ENCODE measurements around the gene UQCRH. TPM values are rescaled to one million over a fixed set of nuclear protein-coding genes. Genes with fewer than 3 reads are reported as not detected.

Gene UQCRH
- total RNA-seq, 4 donors from 2014 or later = 202 to 421 (median 359) TPM

GRCh38 chr1:46278807-46279206 lies 24.7 kb upstream of the UQCRH start:
- no peaks in the 10 kb centered on the region for H3K4me1 ChIP-seq
- no peak overlapping the region for H3K27ac ChIP-seq
- 55% methylated on average over 2 of the region's 12 CpGs; no CpG with 5 or more reads in 1 of the 2 donors for WGBS, 2 donors (ENCODE audit: low coverage in 1 of 2)
- no peak for ATAC-seq
- TF ChIP-seq EP300 (IDR thresholded peaks at IDR 0.05) (no peak), POLR2AphosphoS5 (IDR thresholded peaks at IDR 0.05) (no peak), POLR2A (IDR thresholded peaks at IDR 0.05) (no peak)
- TF ChIP-seq, protein P1, sequence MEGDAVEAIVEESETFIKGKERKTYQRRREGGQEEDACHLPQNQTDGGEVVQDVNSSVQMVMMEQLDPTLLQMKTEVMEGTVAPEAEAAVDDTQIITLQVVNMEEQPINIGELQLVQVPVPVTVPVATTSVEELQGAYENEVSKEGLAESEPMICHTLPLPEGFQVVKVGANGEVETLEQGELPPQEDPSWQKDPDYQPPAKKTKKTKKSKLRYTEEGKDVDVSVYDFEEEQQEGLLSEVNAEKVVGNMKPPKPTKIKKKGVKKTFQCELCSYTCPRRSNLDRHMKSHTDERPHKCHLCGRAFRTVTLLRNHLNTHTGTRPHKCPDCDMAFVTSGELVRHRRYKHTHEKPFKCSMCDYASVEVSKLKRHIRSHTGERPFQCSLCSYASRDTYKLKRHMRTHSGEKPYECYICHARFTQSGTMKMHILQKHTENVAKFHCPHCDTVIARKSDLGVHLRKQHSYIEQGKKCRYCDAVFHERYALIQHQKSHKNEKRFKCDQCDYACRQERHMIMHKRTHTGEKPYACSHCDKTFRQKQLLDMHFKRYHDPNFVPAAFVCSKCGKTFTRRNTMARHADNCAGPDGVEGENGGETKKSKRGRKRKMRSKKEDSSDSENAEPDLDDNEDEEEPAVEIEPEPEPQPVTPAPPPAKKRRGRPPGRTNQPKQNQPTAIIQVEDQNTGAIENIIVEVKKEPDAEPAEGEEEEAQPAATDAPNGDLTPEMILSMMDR (IDR thresholded peaks at IDR 0.05) = no peak
- no peak overlapping the region for H3K4me3 ChIP-seq
- H3K27me3 ChIP-seq = no peaks in the 10 kb centered on the region
- H3K36me3 ChIP-seq = peaks cover 0 to 64% of the 10 kb centered on the region in 2 donors
- H3K9me3 ChIP-seq = no peaks in the 10 kb centered on the region

- Histone ChIP-seq H3K4me1 (no peaks in the 10 kb centered on the region), H3K9me3 (no peaks in the 10 kb centered on the region), H3K27me3 (no peaks in the 10 kb centered on the region), H3K36me3 (peaks cover 0 to 76% of the 10 kb centered on the region in 2 donors), H3K4me3 (no peak overlapping the region), H3K27ac (no peak overlapping the region)
- ATAC-seq = no peak
- no peak for TF ChIP-seq POLR2A (IDR thresholded peaks at IDR 0.05)
- no peak for TF ChIP-seq EP300 (IDR thresholded peaks at IDR 0.05)
- TF ChIP-seq, protein P1 (IDR thresholded peaks at IDR 0.05) = no peak
- TF ChIP-seq POLR2AphosphoS5 (IDR thresholded peaks at IDR 0.05) = no peak
- WGBS, 2 donors (ENCODE audit: low coverage in 1 of 2) = 93% methylated on average over 3 of the region's 3 CpGs; no CpG with 5 or more reads in 1 of the 2 donors
These were observed 23.4 kb upstream of the UQCRH start for GRCh38 chr1:46280092-46280491.

DNA sequence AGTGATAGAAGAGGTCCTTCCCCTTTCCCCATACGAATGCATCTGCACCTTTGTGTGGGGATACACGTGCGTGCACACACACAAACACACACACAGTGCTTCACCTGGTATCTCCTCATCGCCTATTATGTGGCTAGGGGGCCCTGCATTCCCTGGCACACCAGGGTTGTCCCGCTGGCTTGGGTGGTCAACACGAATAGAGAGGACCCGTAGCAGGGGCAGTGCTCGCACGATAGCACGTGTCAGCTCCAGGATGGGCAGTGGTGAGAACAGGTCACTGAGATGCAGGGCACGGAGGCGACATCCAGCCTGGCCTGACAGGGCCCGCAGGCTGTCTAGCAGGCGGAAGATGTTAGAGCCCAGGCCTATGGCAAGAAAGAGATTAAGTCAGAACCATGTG lies 22.5 kb upstream of the UQCRH start:
- Histone ChIP-seq H3K27ac (no peak overlapping the region), H3K4me1 (no peaks in the 10 kb centered on the region), H3K27me3 (no peaks in the 10 kb centered on the region), H3K36me3 (peaks cover 0 to 86% of the 10 kb centered on the region in 2 donors), H3K4me3 (no peak overlapping the region), H3K9me3 (no peaks in the 10 kb centered on the region)
- 86 to 89% methylated on average over 5 to 12 of the region's 14 CpGs for WGBS, 2 donors (ENCODE audit: low coverage in 1 of 2)
- no peak for ATAC-seq
- TF ChIP-seq EP300 (IDR thresholded peaks at IDR 0.05) (no peak), POLR2AphosphoS5 (IDR thresholded peaks at IDR 0.05) (no peak), POLR2A (IDR thresholded peaks at IDR 0.05) (no peak)
- TF ChIP-seq, protein P1 (IDR thresholded peaks at IDR 0.05) = no peak

DNA sequence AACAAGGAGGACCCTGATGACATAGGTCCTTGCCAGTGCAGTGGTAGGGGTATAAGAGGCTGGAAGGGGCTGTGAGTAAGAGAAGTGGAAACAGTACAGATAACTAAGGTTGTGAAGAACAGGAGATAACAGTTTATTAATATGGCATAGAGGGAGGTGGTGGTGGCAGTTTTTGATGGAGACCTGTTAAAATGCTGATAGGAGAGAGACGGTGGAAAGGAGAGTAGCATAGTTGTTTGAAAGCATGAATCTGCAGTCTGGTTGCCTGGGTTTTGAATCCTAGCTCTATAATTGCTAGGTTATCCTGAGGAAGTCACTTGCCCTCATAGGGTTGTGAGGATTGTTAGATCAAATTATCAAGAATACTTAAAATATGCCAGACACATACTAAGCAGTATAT lies 19.4 kb upstream of the UQCRH start:
- TF ChIP-seq EP300 (IDR thresholded peaks at IDR 0.05) = no peak
- TF ChIP-seq, protein P1 (IDR thresholded peaks at IDR 0.05) = no peak
- TF ChIP-seq POLR2A (IDR thresholded peaks at IDR 0.05) = no peak
- TF ChIP-seq POLR2AphosphoS5 (IDR thresholded peaks at IDR 0.05) = no peak
- 60 to 100% methylated on average over 1 of the region's 1 CpG for WGBS, 2 donors (ENCODE audit: low coverage in 1 of 2)

More for the DNA sequence above, 19.4 kb upstream of the UQCRH start:
- no peaks in the 10 kb centered on the region for H3K4me1 ChIP-seq
- H3K4me3 ChIP-seq = no peak overlapping the region
- H3K27ac ChIP-seq = no peak overlapping the region
- H3K27me3 ChIP-seq = no peaks in the 10 kb centered on the region
- no peaks in the 10 kb centered on the region for H3K9me3 ChIP-seq
- ATAC-seq = no peak
- peaks cover 0 to 100% of the 10 kb centered on the region in 2 donors for H3K36me3 ChIP-seq

All from gastroesophageal sphincter (tissue), 4 donors.